Endothelial cell of umbilical vein (primary cell): ENCODE data around the gene UBL5. TPM values are rescaled to one million over a fixed set of nuclear protein-coding genes. Genes with fewer than 3 reads are reported as not detected.

Experiments used
- polyA plus RNA-seq, 4 experiments: library from polyadenylated mRNA; depleted of rRNA in 3 of 4; stranded (reverse) in 3 of 4; unstranded in 1 of 4; fragments of >200 nt; gene quantifications; 2 replicates each; pipeline versions ENCODE4 v1.2.1 to v1.2.3, GENCODE V29; 2011 to 2012; ENCODE audit warnings: missing spikeins in 1 of 4
- small RNA-seq: library from RNA; depleted of rRNA; stranded (forward); fragments of <200 nt; gene quantifications from one replicate; pipeline ENCODE3, GENCODE V24; 2012; ENCODE audit warnings: low replicate concordance, low read depth; ENCODE audit not compliant: insufficient read depth, insufficient read length
- total RNA-seq: library from RNA; stranded (reverse); gene quantifications from 2 replicates; pipeline ENCODE4 v1.2.3, GENCODE V29; 2021

UBL5 gene
- total and polyA plus RNA-seq, 2 donors (not counting 3 experiments of a cell fraction or from before 2014, with no cell fraction given) = 351 to 1,226 TPM

Small RNAs within 50 kb of the gene (small RNA-seq; reads per million reads assigned to genes)
- not detected for gene RF00156

Other genes with a start within 250 kb of the UBL5 start
- 21.4 and 25.1 TPM in 2 replicates for gene ZNF121, start 243.4 kb upstream of the UBL5 start, total RNA-seq
- gene ZNF121, start 243.4 kb upstream of the UBL5 start, polyA plus RNA-seq = 1.9 and 2.3 TPM in 2 replicates
- gene ZNF561, start 206.7 kb upstream of the UBL5 start, total RNA-seq = 39.4 and 44.9 TPM in 2 replicates
- 22.8 and 23.7 TPM in 2 replicates for gene ZNF561, start 206.7 kb upstream of the UBL5 start, polyA plus RNA-seq
- gene ZNF562, start 152.8 kb upstream of the UBL5 start, total RNA-seq = 22.3 and 27.0 TPM in 2 replicates
- gene ZNF562, start 152.8 kb upstream of the UBL5 start, polyA plus RNA-seq = 5.7 and 6.3 TPM in 2 replicates
- 6.9 and 8.3 TPM in 2 replicates for gene ZNF846, start 59.2 kb upstream of the UBL5 start, total RNA-seq
- gene ZNF846, start 59.2 kb upstream of the UBL5 start, polyA plus RNA-seq = 2.7 and 3.9 TPM in 2 replicates
- gene FBXL12, start 8.8 kb upstream of the UBL5 start, total RNA-seq = 25.8 and 26.9 TPM in 2 replicates
- 33.3 and 47.5 TPM in 2 replicates for gene FBXL12, start 8.8 kb upstream of the UBL5 start, polyA plus RNA-seq
- 97.4 and 98.1 TPM in 2 replicates for gene PIN1, start 7.4 kb downstream of the UBL5 start, total RNA-seq
- 115 and 129 TPM in 2 replicates for gene PIN1, start 7.4 kb downstream of the UBL5 start, polyA plus RNA-seq
- gene OLFM2, start 108.6 kb downstream of the UBL5 start, total RNA-seq = 0.74 and 0.91 TPM in 2 replicates
- 1.9 and 2.8 TPM in 2 replicates for gene OLFM2, start 108.6 kb downstream of the UBL5 start, polyA plus RNA-seq
- gene COL5A3, start 182.6 kb downstream of the UBL5 start, total RNA-seq = not detected in 2 replicates
- gene COL5A3, start 182.6 kb downstream of the UBL5 start, polyA plus RNA-seq = not detected in 2 replicates
- not detected in 2 replicates for gene RDH8, start 185.6 kb downstream of the UBL5 start, total RNA-seq
- not detected in 2 replicates for gene RDH8, start 185.6 kb downstream of the UBL5 start, polyA plus RNA-seq